HG03565 (cell line): ENCODE measurements around the gene FAHD2A.
"Not testable (repeated sequence)": the region's sequence is repeated elsewhere in the genome, so short reads cannot be mapped to it uniquely, and the experiment has no call there.

ENCODE experiments used
- ATAC-seq: cut with Tn5 transposase; IDR thresholded peaks from one replicate; pipeline ENCODE4 v1.9.1; 2021; ENCODE audit warnings: mild to moderate bottlenecking, moderate library complexity; ENCODE audit not compliant: unreplicated experiment

FAHD2A gene

GRCh38 chr2:95375532-95376150 is 26.9 kb upstream of the FAHD2A start:
- no peak for ATAC-seq

DNA sequence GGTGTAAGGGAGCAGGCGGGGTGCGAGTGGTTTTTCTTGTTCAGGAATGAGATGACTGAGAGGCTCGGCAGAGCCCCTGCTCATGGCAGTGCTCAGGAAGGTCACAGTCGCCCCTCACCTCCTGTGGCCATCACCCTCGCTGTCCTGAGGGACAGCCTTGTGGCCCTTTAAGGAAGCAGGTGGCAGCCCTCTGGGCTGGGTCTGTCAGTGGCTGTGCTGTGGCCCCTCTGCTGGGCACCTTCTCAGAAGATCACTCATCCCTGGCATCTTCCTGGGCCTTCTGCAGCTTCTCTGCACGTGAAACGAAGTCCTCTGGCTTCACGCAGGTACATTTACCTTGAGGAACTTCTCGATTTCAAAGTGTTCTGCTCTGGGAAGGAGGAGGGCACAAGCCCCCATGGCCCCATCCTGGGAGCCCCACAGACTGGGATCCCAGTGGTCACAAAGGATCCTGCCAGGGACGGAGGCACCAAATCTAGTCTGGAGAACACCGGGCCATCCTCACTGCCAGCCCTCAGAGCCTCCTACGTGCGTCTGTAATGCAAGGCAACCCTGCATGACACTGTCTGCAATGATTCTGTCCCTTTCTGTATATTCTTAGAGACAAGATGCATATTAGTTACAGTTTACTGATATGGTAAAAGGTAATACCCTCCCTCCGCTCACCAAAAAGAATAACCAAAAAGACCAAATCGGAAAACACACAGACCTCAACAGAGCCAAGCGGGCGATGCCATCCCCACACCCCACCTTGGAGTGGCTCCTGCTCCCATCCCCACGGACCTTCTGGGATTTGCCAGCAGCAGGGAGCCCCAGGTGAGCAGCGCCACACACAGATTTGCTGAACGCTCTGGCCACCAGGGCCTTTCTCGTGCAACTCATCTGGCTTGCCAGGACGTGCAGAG is 25.9 kb upstream of the FAHD2A start:
- ATAC-seq: no peak

DNA sequence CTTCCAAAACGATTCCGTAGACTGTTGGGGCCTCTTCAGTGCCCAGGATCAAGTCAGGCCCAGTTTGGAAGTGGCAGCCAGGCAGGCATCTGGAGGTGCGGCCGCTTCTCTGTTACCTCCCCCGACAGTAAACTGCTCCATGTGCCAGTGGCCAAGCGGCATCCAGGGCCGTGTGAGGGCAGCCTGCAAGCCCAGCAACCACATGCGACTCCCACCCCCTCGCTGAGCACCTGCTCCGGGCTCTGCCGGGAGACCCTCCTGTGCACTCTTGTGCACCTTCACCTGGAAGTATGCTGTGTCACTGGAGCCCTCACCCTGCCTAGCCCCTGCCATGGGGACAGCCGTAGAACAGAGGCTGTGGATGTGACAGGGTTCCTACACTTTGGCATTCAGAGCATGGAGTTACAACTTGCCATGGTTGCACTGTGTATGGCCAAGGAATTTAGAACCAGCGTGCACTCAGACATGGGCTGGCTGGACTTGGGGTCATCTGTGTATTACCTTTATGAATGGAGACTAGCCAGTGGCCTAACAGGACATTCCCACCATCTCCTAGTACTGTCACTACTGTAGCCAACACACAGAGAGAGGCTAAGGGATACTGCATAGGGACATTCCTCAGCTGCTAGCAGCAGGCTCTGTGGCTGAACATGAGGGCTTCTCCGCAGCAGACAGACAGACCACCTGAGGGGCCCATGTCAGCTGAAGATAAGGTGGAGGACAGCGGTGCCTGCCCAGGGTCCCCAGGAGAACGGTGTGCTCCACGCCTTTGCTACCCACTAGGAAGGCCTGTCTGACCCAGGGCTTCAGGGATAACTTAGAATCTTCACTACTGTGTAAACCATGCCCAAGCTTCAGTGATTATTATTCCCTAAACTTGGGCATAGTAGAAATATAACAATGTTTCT is 25.0 kb upstream of the FAHD2A start:
- no peak for ATAC-seq

DNA sequence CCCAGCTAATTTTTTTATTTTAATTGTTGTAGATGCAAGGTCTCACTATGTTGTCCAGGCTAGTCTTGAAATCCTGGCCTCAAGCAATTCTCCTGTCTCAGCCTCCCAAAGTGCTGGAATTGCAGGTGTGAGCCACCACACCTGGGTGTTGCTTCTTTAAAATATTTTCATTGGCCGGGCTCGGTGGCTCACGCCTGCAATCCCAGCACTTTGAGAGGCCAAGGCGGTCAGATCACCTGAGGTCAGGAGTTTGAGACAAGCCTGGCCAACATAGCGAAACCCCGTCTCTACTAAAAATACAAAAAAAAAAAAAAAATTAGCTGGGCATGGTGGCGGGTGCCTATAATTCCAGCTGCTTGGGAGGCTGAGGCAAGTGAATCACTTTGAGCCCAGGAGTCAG is 24.2 kb upstream of the FAHD2A start:
- ATAC-seq: not testable (repeated sequence)

- ATAC-seq: no peak
Measured at GRCh38 chr2:95379371-95379831, 23.1 kb upstream of the FAHD2A start.

GRCh38 chr2:95380280-95380679 is 22.2 kb upstream of the FAHD2A start:
- ATAC-seq: no peak

- ATAC-seq: no peak
Measured at GRCh38 chr2:95380731-95381130, 21.8 kb upstream of the FAHD2A start.

- no peak for ATAC-seq
Measured at GRCh38 chr2:95381212-95382191, 21.0 kb upstream of the FAHD2A start.

- no peak for ATAC-seq
Measured at GRCh38 chr2:95382192-95382591, 20.3 kb upstream of the FAHD2A start.

GRCh38 chr2:95382686-95383634 is 19.5 kb upstream of the FAHD2A start:
- ATAC-seq: no peak

- ATAC-seq: no peak
Measured at GRCh38 chr2:95383635-95384027, 18.9 kb upstream of the FAHD2A start.

DNA sequence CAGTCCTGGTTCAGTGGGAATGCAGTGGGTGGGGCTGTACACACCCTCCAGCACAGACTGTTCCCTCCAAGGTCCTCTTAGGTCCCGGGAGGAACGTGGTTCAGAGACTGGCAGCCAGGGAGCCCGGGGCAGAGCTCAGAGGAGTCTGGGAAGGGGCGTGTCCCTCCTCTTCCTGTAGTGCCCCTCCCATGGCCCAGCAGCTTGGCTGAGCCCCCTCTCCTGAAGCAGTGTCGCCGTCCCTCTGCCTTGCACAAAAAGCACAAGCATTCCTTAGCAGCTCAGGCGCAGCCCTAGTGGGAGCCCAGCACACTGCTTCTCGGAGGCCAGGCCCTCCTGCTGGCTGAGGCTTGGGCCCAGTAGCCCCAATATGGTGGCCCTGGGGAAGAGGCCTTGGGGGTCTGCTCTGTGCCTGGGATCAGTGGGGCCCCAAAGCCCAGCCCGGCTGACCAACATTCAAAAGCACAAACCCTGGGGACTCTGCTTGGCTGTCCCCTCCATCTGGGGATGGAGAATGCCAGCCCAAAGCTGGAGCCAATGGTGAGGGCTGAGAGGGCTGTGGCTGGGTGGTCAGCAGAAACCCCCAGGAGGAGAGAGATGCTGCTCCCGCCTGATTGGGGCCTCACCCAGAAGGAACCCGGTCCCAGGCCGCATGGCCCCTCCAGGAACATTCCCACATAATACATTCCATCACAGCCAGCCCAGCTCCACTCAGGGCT is 17.5 kb upstream of the FAHD2A start:
- ATAC-seq: no peak

DNA sequence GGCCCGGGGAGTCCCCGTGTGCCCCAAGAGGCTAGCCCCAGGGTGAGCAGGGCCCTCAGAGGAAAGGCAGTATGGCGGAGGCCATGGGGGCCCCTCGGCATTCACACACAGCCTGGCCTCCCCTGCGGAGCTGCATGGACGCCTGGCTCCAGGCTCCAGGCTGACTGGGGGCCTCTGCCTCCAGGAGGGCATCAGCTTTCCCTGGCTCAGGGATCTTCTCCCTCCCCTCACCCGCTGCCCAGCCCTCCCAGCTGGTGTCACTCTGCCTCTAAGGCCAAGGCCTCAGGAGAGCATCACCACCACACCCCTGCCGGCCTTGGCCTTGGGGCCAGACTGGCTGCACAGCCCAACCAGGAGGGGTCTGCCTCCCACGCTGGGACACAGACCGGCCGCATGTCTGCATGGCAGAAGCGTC is 16.9 kb upstream of the FAHD2A start:
- no peak for ATAC-seq

GRCh38 chr2:95386031-95386430 is 16.5 kb upstream of the FAHD2A start:
- no peak for ATAC-seq

- ATAC-seq: no peak
Measured at GRCh38 chr2:95387358-95387757, 15.2 kb upstream of the FAHD2A start.

- no peak for ATAC-seq
Measured at GRCh38 chr2:95388091-95388692, 14.3 kb upstream of the FAHD2A start.

DNA sequence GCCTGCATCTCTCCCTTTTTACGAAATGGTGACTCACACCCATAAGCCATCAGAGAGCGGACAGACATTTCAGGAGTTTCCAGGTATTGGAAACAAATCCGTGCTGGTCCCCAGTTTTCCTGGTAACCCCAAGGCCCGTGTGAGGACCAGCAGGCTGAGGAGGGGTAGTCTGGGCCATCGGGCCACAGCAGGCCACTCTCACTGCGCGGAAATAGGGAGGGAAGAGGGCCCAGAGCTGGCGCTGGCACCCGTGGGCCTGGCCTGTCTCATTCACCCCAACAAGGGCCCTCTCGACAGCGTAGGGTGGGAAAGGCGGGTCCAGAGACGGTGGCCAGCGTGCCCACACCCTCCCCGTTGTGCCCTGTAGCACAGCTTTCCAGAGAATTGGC is 13.7 kb upstream of the FAHD2A start:
- ATAC-seq: peak; percentile 13
